ENCODE results near the gene MNAT1.

The MNAT1 gene

DNA sequence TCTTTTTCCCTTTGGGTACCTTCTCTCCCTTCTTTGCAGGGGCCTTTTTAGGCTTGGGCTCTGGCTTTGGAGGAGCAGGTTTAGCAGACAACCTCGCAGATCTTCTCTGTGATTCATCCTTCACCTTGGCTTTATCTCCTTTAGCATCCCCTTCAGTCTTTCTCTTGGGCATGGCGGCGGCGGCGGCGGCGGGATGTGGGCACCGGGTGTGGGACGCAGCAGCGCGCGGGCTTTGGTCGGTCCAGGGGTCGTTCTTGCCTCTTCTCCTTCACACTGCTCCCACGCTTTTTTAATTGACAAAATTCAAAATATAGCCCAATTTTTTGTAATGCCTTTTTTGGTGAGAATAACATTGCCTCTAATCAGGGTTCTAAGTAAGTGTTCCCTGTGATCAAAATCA lies 237.7 kb downstream of the MNAT1 start:
- no peak for DNase-seq (ENCODE audit: low read depth in 1 of 2, low spot score in 1 of 2)
- in situ Hi-C loops (cut with HindIII; ENCODE audit: low pct_unique_long_range_greater_than_20kb, low sequenced_read_pairs), result no loop called here
- TF ChIP-seq JUND (IDR thresholded peaks at IDR 0.05; ENCODE audit: low read depth), result no peak

DNA sequence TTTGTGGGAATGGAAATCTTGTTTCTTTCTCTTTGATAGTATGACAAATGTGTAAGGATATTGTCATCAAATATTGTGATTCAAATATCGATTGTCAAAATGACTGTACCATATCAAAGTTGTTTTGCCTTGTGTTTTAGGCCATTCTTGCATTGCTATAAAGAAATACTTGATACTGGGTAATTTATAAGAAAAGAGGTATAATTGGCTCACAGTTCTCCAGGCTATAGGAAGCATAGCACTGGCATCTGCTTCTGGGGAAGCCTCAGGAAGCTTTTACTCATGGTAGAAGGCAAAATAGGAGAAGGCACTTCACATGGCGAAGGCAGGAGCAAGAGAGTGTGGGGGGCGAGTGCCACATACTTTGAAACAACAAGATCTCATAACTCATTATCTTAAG lies 238.5 kb downstream of the MNAT1 start:
- no peak for DNase-seq (ENCODE audit: low read depth in 1 of 2, low spot score in 1 of 2)
- in situ Hi-C loops (cut with HindIII; ENCODE audit: low pct_unique_long_range_greater_than_20kb, low sequenced_read_pairs), result no loop called here
- TF ChIP-seq JUND (IDR thresholded peaks at IDR 0.05; ENCODE audit: low read depth), result no peak

DNA sequence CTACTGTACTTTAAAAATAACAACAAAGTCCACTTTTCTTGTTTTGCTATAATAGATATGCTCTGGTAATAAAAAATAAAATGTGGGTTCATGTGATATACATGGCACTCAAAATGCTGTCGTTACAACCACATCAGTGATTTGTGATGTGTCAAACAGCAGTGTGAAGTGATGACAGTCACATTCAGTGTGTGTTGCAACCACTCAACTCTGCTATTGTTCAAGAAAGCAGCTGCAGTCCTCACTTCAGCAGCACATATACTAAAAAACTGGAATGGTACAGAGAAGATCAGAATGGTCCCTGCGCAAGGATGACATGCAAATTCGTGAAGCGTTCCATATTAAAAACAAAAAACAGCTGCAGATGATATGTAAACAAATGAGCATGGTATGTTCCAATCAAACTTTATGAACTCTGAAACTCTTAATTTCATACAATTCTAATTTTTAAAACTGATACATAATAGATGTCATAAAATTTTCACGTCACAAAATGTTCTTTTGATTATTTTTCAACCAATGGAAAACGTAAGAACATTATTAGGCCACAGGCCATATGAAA lies 239.6 kb downstream of the MNAT1 start:
- in situ Hi-C loops (cut with HindIII; ENCODE audit: low pct_unique_long_range_greater_than_20kb, low sequenced_read_pairs), result no loop called here
- TF ChIP-seq JUND (IDR thresholded peaks at IDR 0.05; ENCODE audit: low read depth), result no peak
- DNase-seq (ENCODE audit: low read depth in 1 of 2, low spot score in 1 of 2), result no peak

DNA sequence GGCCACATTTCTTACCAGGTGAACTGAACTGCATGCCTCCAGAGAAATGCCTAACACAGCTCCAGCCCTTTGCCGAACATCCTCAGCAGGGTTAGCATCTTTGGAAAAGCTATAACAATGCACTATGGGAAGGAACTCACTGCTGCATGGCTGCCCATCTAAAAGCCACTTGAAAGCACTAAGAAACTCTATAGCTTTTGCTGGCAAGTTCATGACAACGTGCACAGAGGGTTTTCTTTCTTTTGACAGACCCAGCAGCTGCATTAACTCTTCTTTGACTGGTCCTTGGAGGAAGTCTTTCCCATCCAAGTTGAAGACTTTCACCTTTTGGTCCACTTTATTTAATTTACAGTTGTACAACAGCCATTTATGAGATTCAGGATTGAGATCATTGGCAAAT lies 241.0 kb downstream of the MNAT1 start:
- TF ChIP-seq JUND (IDR thresholded peaks at IDR 0.05; ENCODE audit: low read depth), result no peak
- DNase-seq (ENCODE audit: low read depth in 1 of 2, low spot score in 1 of 2), result no peak
- in situ Hi-C loops (cut with HindIII; ENCODE audit: low pct_unique_long_range_greater_than_20kb, low sequenced_read_pairs), result no loop called here

DNA sequence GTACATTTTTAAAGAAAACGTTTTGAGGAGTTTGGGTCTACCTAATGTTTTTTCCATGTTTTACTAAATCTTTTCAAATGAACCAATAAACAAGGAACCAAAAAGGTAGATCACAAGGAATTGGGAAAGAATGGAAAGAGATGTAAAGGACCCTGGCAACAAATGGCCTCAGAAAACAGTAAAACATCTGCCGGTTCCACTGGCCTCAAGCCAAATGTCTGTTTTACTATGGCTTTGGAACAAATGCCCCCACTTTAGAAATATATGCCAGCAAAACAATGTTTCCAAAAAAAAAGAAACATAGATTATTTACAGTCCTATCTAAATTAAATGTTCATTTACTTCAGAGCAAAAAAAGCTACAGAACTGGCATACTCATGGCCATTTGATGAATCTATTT lies 243.3 kb downstream of the MNAT1 start:
- no peak for TF ChIP-seq JUND (IDR thresholded peaks at IDR 0.05; ENCODE audit: low read depth)
- in situ Hi-C loops (cut with HindIII; ENCODE audit: low pct_unique_long_range_greater_than_20kb, low sequenced_read_pairs), result no loop called here
- no peak for DNase-seq (ENCODE audit: low read depth in 1 of 2, low spot score in 1 of 2)

DNA sequence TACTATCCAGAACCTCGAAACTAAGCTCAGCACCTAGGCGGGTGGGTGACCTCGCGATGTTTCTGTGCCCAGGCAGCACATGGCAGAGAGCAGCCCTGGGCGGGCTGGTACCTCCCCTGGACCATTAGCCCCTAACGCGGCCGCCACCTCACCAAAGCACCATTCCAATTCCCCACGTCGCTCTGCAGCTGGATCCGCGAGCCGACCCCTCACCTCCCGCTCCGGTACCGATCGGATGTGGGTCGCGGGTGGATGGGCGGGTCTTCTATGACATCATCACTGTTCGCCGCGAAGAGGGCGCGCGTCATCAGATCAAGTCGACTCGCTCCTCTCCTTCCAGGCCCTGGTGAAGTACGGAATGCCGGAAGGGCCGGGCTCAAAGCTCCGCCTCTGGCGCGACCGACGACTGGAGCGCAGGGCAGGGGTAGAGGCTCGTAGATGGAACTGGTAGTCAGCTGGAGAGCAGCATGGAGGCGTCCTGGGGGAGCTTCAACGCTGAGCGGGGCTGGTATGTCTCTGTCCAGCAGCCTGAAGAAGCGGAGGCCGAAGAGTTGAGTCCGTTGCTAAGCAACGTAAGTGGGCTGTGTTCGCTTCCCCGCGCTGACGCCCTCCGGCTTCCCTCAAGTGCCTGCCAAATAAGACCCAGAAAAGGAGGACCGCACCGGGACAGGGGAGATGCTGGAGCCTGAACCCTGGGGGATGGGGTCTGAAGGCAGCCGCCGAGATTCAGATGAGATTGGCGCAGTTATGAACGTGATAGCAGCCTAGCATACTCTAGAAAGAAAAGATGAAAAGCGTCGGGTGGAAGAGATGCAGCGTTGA lies 246.5 kb downstream of the MNAT1 start, which contains the start of the genes SLC38A6 and TRMT5:
Gene SLC38A6 (plus strand): TSS at position 435 of the 822 bp plus-strand sequence. CDS start 33 bp downstream, at position 468.
Gene TRMT5 (minus strand): TSS at position 269 of the 822 bp plus-strand sequence. CDS start 106 bp downstream, at position 163.
- TF ChIP-seq JUND (IDR thresholded peaks at IDR 0.05; ENCODE audit: low read depth), result no peak
- in situ Hi-C loops (cut with HindIII; ENCODE audit: low pct_unique_long_range_greater_than_20kb, low sequenced_read_pairs), result no loop called here

GRCh38 chr14:60981633-60982455 lies 247.3 kb downstream of the MNAT1 start:
- TF ChIP-seq JUND (IDR thresholded peaks at IDR 0.05; ENCODE audit: low read depth), result no peak
- in situ Hi-C loops (cut with HindIII; ENCODE audit: low pct_unique_long_range_greater_than_20kb, low sequenced_read_pairs), result no loop called here
- peak in 1 of 2 experiments; percentile 22 for DNase-seq (ENCODE audit: low read depth in 1 of 2, low spot score in 1 of 2)

More for the DNA sequence above, 246.5 kb downstream of the MNAT1 start, which contains the start of the genes SLC38A6 and TRMT5:
- peak; percentile 76 to 97 for DNase-seq (ENCODE audit: low read depth in 1 of 2, low spot score in 1 of 2)

GRCh38 chr14:60984196-60984595 lies 249.6 kb downstream of the MNAT1 start:
- DNase-seq (ENCODE audit: low read depth in 1 of 2, low spot score in 1 of 2), result no peak
- TF ChIP-seq JUND (IDR thresholded peaks at IDR 0.05; ENCODE audit: low read depth), result no peak
- in situ Hi-C loops (cut with HindIII; ENCODE audit: low pct_unique_long_range_greater_than_20kb, low sequenced_read_pairs), result no loop called here

- no peak for TF ChIP-seq JUND (IDR thresholded peaks at IDR 0.05; ENCODE audit: low read depth)
- no peak for DNase-seq (ENCODE audit: low read depth in 1 of 2, low spot score in 1 of 2)
- in situ Hi-C loops (cut with HindIII; ENCODE audit: low pct_unique_long_range_greater_than_20kb, low sequenced_read_pairs), result no loop called here
Measured at GRCh38 chr14:60986500-60986899, 251.9 kb downstream of the MNAT1 start.

DNA sequence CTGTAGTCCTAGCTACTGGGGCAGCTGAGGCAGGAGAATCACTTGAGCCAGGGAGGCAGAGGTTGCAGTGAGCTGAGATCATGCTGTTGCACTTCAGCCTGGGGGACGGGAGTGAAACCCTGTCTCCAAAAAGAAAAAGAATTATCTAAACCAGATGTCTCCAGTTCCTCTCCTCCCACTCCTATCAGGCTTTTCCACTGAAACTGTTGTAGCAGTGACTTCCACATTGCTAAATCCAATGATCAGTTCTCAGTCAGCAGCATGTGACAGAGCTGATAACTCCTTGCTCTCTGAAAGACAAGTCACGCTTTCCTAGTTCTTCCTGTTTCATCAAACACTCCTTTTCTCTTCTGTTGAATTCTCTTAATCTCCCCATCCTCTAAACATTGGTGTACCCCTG lies 255.0 kb downstream of the MNAT1 start:
- no peak for DNase-seq (ENCODE audit: low read depth in 1 of 2, low spot score in 1 of 2)
- in situ Hi-C loops (cut with HindIII; ENCODE audit: low pct_unique_long_range_greater_than_20kb, low sequenced_read_pairs), result no loop called here
- no peak for TF ChIP-seq JUND (IDR thresholded peaks at IDR 0.05; ENCODE audit: low read depth)

GRCh38 chr14:60998617-60999016 lies 264.1 kb downstream of the MNAT1 start:
- no peak for DNase-seq (ENCODE audit: low read depth in 1 of 2, low spot score in 1 of 2)
- in situ Hi-C loops (cut with HindIII; ENCODE audit: low pct_unique_long_range_greater_than_20kb, low sequenced_read_pairs), result no loop called here
- TF ChIP-seq JUND (IDR thresholded peaks at IDR 0.05; ENCODE audit: low read depth), result no peak

DNA sequence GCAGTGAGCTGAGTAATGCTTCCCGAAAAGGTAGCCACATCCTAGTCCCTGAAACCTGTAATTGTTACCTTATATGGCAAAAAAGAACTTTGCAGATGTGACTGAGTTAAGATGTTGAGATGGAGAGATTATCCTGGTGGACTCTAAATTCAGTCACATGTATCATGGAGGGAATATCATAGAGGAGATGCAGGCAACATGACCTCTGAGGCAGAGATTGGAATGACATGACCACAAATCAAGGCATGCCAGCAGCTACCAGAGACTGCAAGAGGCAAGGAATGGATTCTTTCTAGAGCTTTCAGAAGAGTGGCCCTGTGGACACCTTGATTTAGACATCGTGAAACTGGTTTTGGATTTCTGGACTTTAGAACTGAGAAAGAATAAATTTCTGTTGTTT lies 265.0 kb downstream of the MNAT1 start:
- in situ Hi-C loops (cut with HindIII; ENCODE audit: low pct_unique_long_range_greater_than_20kb, low sequenced_read_pairs), result no loop called here
- no peak for DNase-seq (ENCODE audit: low read depth in 1 of 2, low spot score in 1 of 2)
- no peak for TF ChIP-seq JUND (IDR thresholded peaks at IDR 0.05; ENCODE audit: low read depth)

All from T47D (cell line).